ENCODE results near the gene WDR82.

DNA sequence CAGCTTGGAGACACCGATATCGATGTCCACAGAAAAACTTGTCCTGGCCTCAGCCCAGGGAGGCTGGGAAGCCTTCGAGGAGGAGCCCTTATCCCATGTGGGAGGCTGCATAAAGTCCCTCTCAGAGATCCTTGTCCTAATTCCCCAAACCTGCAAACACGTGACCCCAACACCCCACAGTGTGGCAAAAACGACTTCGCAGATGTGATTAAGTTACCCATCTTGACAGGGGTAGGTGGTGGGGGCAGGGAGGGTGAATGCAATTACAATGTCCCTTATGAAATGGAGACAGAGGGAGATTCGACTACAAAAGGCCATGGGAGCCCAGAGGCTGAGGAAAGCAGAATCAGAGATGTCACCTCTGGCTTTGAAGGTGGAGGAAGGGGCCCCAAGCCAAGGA lies 50.7 kb downstream of the WDR82 start:
- TF ChIP-seq POLR2A (IDR thresholded peaks at IDR 0.05) = no peak
- TF ChIP-seq, protein P1, sequence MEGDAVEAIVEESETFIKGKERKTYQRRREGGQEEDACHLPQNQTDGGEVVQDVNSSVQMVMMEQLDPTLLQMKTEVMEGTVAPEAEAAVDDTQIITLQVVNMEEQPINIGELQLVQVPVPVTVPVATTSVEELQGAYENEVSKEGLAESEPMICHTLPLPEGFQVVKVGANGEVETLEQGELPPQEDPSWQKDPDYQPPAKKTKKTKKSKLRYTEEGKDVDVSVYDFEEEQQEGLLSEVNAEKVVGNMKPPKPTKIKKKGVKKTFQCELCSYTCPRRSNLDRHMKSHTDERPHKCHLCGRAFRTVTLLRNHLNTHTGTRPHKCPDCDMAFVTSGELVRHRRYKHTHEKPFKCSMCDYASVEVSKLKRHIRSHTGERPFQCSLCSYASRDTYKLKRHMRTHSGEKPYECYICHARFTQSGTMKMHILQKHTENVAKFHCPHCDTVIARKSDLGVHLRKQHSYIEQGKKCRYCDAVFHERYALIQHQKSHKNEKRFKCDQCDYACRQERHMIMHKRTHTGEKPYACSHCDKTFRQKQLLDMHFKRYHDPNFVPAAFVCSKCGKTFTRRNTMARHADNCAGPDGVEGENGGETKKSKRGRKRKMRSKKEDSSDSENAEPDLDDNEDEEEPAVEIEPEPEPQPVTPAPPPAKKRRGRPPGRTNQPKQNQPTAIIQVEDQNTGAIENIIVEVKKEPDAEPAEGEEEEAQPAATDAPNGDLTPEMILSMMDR (IDR thresholded peaks at IDR 0.05) = no peak
- TF ChIP-seq POLR2AphosphoS5 (IDR thresholded peaks at IDR 0.05) = no peak
